WERI-Rb-1 (cell line): ENCODE results near the gene SLC7A11.
A peak's percentile ranks its signal among the peaks of the same experiment; 100 is the strongest.

Source experiments
- DNase-seq: peaks from one replicate; pipeline ENCODE4 v3.0.0-alpha.2; 2020
- H3K27ac ChIP-seq: fragments of 250-450 bp; sonication (Bioruptor Pico); 2 replicates; pipeline ENCODE4 v1.5.1; 2020; ENCODE audit warnings: mild to moderate bottlenecking, moderate library complexity
- H3K27me3 ChIP-seq: fragments of 250-450 bp; sonication (Bioruptor Pico); 2 replicates; pipeline ENCODE4 v1.5.1; 2021; ENCODE audit warnings: mild to moderate bottlenecking, low read depth, moderate library complexity; ENCODE audit not compliant: insufficient read depth, severe bottlenecking
- H3K36me3 ChIP-seq: fragments of 250-450 bp; sonication (Bioruptor Pico); 2 replicates; pipeline ENCODE4 v1.5.1; 2020; ENCODE audit warnings: mild to moderate bottlenecking, moderate library complexity
- H3K4me3 ChIP-seq: 2 replicates; pipeline ENCODE4 v1.5.1; 2011; ENCODE audit warnings: low read depth, mild to moderate bottlenecking, control low read depth, low read length
- H3K9me3 ChIP-seq: fragments of 250-450 bp; sonication (Bioruptor Pico); 2 replicates; pipeline ENCODE4 v1.5.1; 2021; ENCODE audit warnings: mild to moderate bottlenecking, moderate library complexity; ENCODE audit not compliant: severe bottlenecking
- CTCF ChIP-seq: IDR thresholded peaks from 2 replicates; pipeline ENCODE4 v1.5.1; 2011; ENCODE audit warnings: low read depth, mild to moderate bottlenecking, control low read depth, inconsistent platforms, low read length

SLC7A11 gene

GRCh38 chr4:138225477-138225876, 16.7 kb downstream of the SLC7A11 start:
- Histone ChIP-seq H3K4me3 (no peak overlapping the region), H3K27ac (no peak overlapping the region), H3K9me3 (no peaks in the 10 kb centered on the region), H3K36me3 (no peaks in the 10 kb centered on the region), H3K27me3 (no peaks in the 10 kb centered on the region)
- no peak for TF ChIP-seq CTCF
- no peak for DNase-seq

- Histone ChIP-seq H3K4me3 (no peak overlapping the region), H3K36me3 (no peaks in the 10 kb centered on the region), H3K9me3 (no peaks in the 10 kb centered on the region), H3K27me3 (no peaks in the 10 kb centered on the region), H3K27ac (no peak overlapping the region)
- no peak for TF ChIP-seq CTCF
- no peak for DNase-seq
Observed at GRCh38 chr4:138224614-138225013, 17.5 kb downstream of the SLC7A11 start.

- no peak for TF ChIP-seq CTCF
- H3K36me3 ChIP-seq = no peaks in the 10 kb centered on the region
- H3K4me3 ChIP-seq = no peak overlapping the region
- DNase-seq = no peak
- no peak overlapping the region for H3K27ac ChIP-seq
- no peaks in the 10 kb centered on the region for H3K27me3 ChIP-seq
- H3K9me3 ChIP-seq = no peaks in the 10 kb centered on the region
Observed at GRCh38 chr4:138223231-138223910, 18.8 kb downstream of the SLC7A11 start.

GRCh38 chr4:138222046-138222445, 20.1 kb downstream of the SLC7A11 start:
- DNase-seq = peak; percentile 25
- no peak overlapping the region for H3K4me3 ChIP-seq
- H3K9me3 ChIP-seq = no peaks in the 10 kb centered on the region
- no peaks in the 10 kb centered on the region for H3K36me3 ChIP-seq
- no peak overlapping the region for H3K27ac ChIP-seq
- no peak for TF ChIP-seq CTCF
- no peaks in the 10 kb centered on the region for H3K27me3 ChIP-seq

GRCh38 chr4:138218976-138219375, 23.2 kb downstream of the SLC7A11 start:
- H3K27me3 ChIP-seq = no peaks in the 10 kb centered on the region
- H3K9me3 ChIP-seq = no peaks in the 10 kb centered on the region
- H3K4me3 ChIP-seq = no peak overlapping the region
- no peak for DNase-seq
- H3K27ac ChIP-seq = no peak overlapping the region
- TF ChIP-seq CTCF = no peak
- no peaks in the 10 kb centered on the region for H3K36me3 ChIP-seq

GRCh38 chr4:138217567-138217966, 24.6 kb downstream of the SLC7A11 start:
- no peak overlapping the region for H3K4me3 ChIP-seq
- TF ChIP-seq CTCF = no peak
- H3K9me3 ChIP-seq = no peaks in the 10 kb centered on the region
- no peak for DNase-seq
- no peak overlapping the region for H3K27ac ChIP-seq
- no peaks in the 10 kb centered on the region for H3K36me3 ChIP-seq
- no peaks in the 10 kb centered on the region for H3K27me3 ChIP-seq
